GM12878 (cell line): Measurements from ENCODE around the gene IL5. TPM values are rescaled to one million over a fixed set of nuclear protein-coding genes. Genes with fewer than 3 reads are reported as not detected.

Experiments
- CUX1 ChIP-seq: IDR thresholded peaks from 2 replicates; pipeline ENCODE4 v1.6.1; 2012; ENCODE audit warnings: improper control_type of control experiment, low read depth, low read length; ENCODE audit not compliant: insufficient replicate concordance
- EP300 ChIP-seq, 2 experiments: fragments of 150-350 bp in 1 of 2; IDR thresholded peaks; 2 replicates each; pipeline ENCODE4 v1.6.1; 2011 to 2012; ENCODE audit warnings: low read depth in 2 of 2, low read length in 2 of 2, borderline replicate concordance in 1 of 2, improper control_type of control experiment in 1 of 2, inconsistent platforms in 1 of 2; ENCODE audit not compliant: control insufficient read depth in 1 of 2
- IKZF1 ChIP-seq: fragments of 450-650 bp; conservative IDR thresholded peaks from 2 replicates; pipeline ENCODE4 v1.6.1; 2017; ENCODE audit warnings: antibody characterized with exemption, mild to moderate bottlenecking
- REST ChIP-seq: IDR thresholded peaks from 2 replicates; pipeline ENCODE4 v1.6.1; 2012; ENCODE audit warnings: mild to moderate bottlenecking, low read depth, low read length
- ZNF24 ChIP-seq: fragments of 450-650 bp; IDR thresholded peaks from 2 replicates; pipeline ENCODE4 v1.6.1; 2017; ENCODE audit warnings: antibody characterized with exemption, mild to moderate bottlenecking
- polyA plus RNA-seq, 11 experiments: library from polyadenylated mRNA; depleted of rRNA in 4 of 11; unstranded in 6 of 11; stranded (reverse) in 5 of 11; fragments of >200 nt; fragmentation: Nextera tagmentation in 4 of 11; fragmentation: Illumina TruSeq in 1 of 11; extraction: Ambion mirVana in 4 of 11; extraction: Trizol in 1 of 11; gene quantifications; 1 replicate in 1 of 11; 2 replicates in 10 of 11; pipeline versions ENCODE4 v1.2.1 to v1.2.3, GENCODE V29; 2011 to 2016; ENCODE audit warnings: inconsistent platforms in 2 of 11, missing spikeins in 2 of 11, low read depth in 1 of 11
- total RNA-seq, 4 experiments: library from RNA; depleted of rRNA in 3 of 4; stranded (reverse); fragments of >200 nt in 3 of 4; fragmentation: Illumina TruSeq in 1 of 4; extraction: Trizol in 1 of 4; gene quantifications; 2 replicates each; pipeline versions ENCODE4 v1.2.1 to v1.2.3, GENCODE V29; 2013 to 2021

IL5 gene
- total and polyA plus RNA-seq, 10 of the 15 experiments (the other 5 are each of a cell fraction or from before 2014, with no cell fraction given): not detected

GRCh38 chr5:132493821-132494220 is 49.5 kb downstream of the IL5 start (continued):
- TF ChIP-seq IKZF1: no peak
- TF ChIP-seq EP300 (IDR thresholded peaks at IDR 0.05; ENCODE audit: borderline replicate concordance in 1 of 2, control insufficient read depth in 1 of 2, low read depth in 2 of 2, low read length in 2 of 2): no peak
- TF ChIP-seq ZNF24: no peak
- no peak for TF ChIP-seq CUX1
- no peak for TF ChIP-seq REST
